Fibroblast of lung (primary cell): Measurements from ENCODE around the gene DRAXIN.

Source experiments
- CTCF ChIP-seq, 2 donors: IDR thresholded peaks in 1 of 2; conservative IDR thresholded peaks in 1 of 2; 1 replicate in 1 of 2; 2 replicates in 1 of 2; pipeline ENCODE4 v1.5.1; 2011 to 2012; ENCODE audit warnings: low read length in 2 of 2, control low read depth in 1 of 2, inconsistent platforms in 1 of 2, low read depth in 1 of 2, mild to moderate bottlenecking in 1 of 2
- EZH2 ChIP-seq: IDR thresholded peaks from 2 replicates; pipeline ENCODE4 v1.5.1; 2012; ENCODE audit warnings: low read length, control low read depth, mild to moderate bottlenecking; ENCODE audit errors: missing control alignments

- no peak for TF ChIP-seq CTCF (conservative IDR thresholded peaks at IDR 0.05 in 1 of 2, IDR thresholded peaks at IDR 0.05 in 1 of 2; ENCODE audit: low read depth in 1 of 2, low read length in 2 of 2)
- TF ChIP-seq EZH2 = no peak
Measured at GRCh38 chr1:11738096-11738495, 46.6 kb downstream of the DRAXIN start.
